Right lobe of liver (tissue), 6 donors: ENCODE measurements around the gene MED20. TPM values are rescaled to one million over a fixed set of nuclear protein-coding genes. Genes with fewer than 3 reads are reported as not detected.

Experiments
- ATAC-seq, 4 donors: fragments of 200-7000 bp; cut with Tn5 transposase; one replicate each; pipeline ENCODE4 v1.9.1; 2020; ENCODE audit warnings: mild to moderate bottlenecking in 4 of 4, moderate library complexity in 4 of 4
- DNase-seq, 3 donors: peaks; one replicate each; pipeline ENCODE4 v3.0.0-alpha.2; 2020
- H3K27ac ChIP-seq, 3 donors: fragments of 200-600 bp; one replicate each; pipeline ENCODE4 v1.8.0; 2022
- H3K27me3 ChIP-seq, 2 donors: fragments of 200-600 bp; one replicate each; pipeline ENCODE4 v1.8.0; 2022
- H3K36me3 ChIP-seq, 4 donors: fragments of 200-600 bp; sonication (generic) in 1 of 4; one replicate each; pipeline versions ENCODE4 v1.5.1 to v1.8.0; 2017 to 2022; ENCODE audit warnings: control low read depth in 1 of 4
- H3K4me1 ChIP-seq, 4 donors: fragments of 200-600 bp; sonication (generic) in 1 of 4; one replicate each; pipeline versions ENCODE4 v1.5.1 to v1.8.0; 2017 to 2022; ENCODE audit warnings: control low read depth in 1 of 4
- H3K4me3 ChIP-seq, 3 donors: fragments of 200-600 bp; one replicate each; pipeline ENCODE4 v1.8.0; 2022
- H3K9me3 ChIP-seq, 4 donors: fragments of 200-600 bp; sonication (generic) in 1 of 4; one replicate each; pipeline versions ENCODE4 v1.5.1 to v1.8.0; 2017 to 2022; ENCODE audit warnings: control low read depth in 1 of 4
- CTCF ChIP-seq, 4 donors: fragments of 200-600 bp in 3 of 4; fragments of 450-650 bp in 1 of 4; IDR thresholded peaks; one replicate each; pipeline versions ENCODE4 v1.5.1 to v1.8.0; 2016 to 2022; ENCODE audit warnings: antibody characterized with exemption in 4 of 4, mild to moderate bottlenecking in 2 of 4
- POLR2A ChIP-seq: fragments of 450-650 bp; IDR thresholded peaks from one replicate; pipeline ENCODE4 v1.6.1; 2017; ENCODE audit warnings: antibody characterized with exemption, mild to moderate bottlenecking
- WGBS: methylation state at CpG from one replicate; pipeline ENCODE4 v1.1.6; 2018; ENCODE audit warnings: low coverage, low lambda C conversion rate; ENCODE audit not compliant: insufficient coverage; ENCODE audit errors: missing lambda C conversion rate; 5-methylcytosine and 5-hydroxymethylcytosine counted together
- intact Hi-C, 2 donors: fragments of 100-400 bp; cut with DNase I; formaldehyde crosslinking; loops; one replicate each; pipeline versions ENCODE4 v1.11.2 to v1.14.1; 2022
- long read RNA-seq: library from polyadenylated mRNA; unstranded; transcript quantifications from one replicate; pipeline ENCODE4 v2.0.0, GENCODE V29; 2019
- total RNA-seq, 6 experiments: library from RNA; depleted of rRNA in 2 of 6; stranded (reverse); fragments of >200 nt in 2 of 6; fragmentation: NEBNext Ultra II Directional in 3 of 6; extraction: Animal tissue kit (Norgen Biotek cat#: 25700) in 3 of 6; gene quantifications; one replicate each; pipeline versions ENCODE4 v1.1.0 to v1.2.4, GENCODE V29; 2016 to 2023
- donor health status: DM: no; HTN: yes; CAD: no.
- donor health status: DM: no; HTN: no; CAD: no.
- donor health status: DM: no; HTN: no; CAD: no.
- donor health status: DM: no; HTN: yes; CAD: no.
- donor health status: DM: no; HTN: yes; CAD: no.

Gene MED20
- 10 to 100 TPM in 1 of 6 experiments, 1 to 10 TPM in 5; 7.2 to 10.8 (median 7.7) TPM for total RNA-seq
- long read RNA-seq = 0 reads

- peaks cover 0 to 29% (median 6%) of the 10 kb centered on the region in 4 donors for H3K4me1 ChIP-seq
- H3K4me3 ChIP-seq = peak within 1 kb of the TSS; percentile 73 to 93 (median 85)
- peaks cover 0 to 6% (median 3%) of the 10 kb centered on the region in 4 donors for H3K36me3 ChIP-seq
- no peaks in the 10 kb centered on the region for H3K9me3 ChIP-seq
- peak within 1 kb of the TSS; percentile 87 to 98 (median 95) for H3K27ac ChIP-seq
- DNase-seq = peak; percentile 92 to 96 (median 94)
- TF ChIP-seq CTCF (IDR thresholded peaks at IDR 0.05) (peak; percentile 97 to 99 (median 98)), POLR2A (peak; percentile 40)
- intact Hi-C loops = loop anchor here (10.0 kb wide), 2 partner anchors 126 to 136 kb away; partner anchors contain the start of genes PRICKLE4 (in 1 of the 2) and TOMM6 (in 1 of the 2)
- under 1% methylated on average over 42 of the region's 55 CpGs for WGBS
- ATAC-seq = peak; percentile 97 to 98 (median 97)
- no peaks in the 10 kb centered on the region for H3K27me3 ChIP-seq
Observed at GRCh38 chr6:41920921-41921711, at the start of gene MED20, which contains the start of gene BYSL. Gene MED20, minus strand, starts transcription at chr6:41921139. Its CDS starts 121 bp downstream, at chr6:41921018. Gene BYSL, plus strand, starts transcription at chr6:41921499. Its CDS starts 64 bp downstream, at chr6:41921563.

GRCh38 chr6:41970436-41970846 lies 49.5 kb upstream of the MED20 start:
- 21% methylated on average over 4 of the region's 4 CpGs for WGBS
- H3K4me3 ChIP-seq = no peak overlapping the region
- H3K4me1 ChIP-seq = no peaks in the 10 kb centered on the region
- no peaks in the 10 kb centered on the region for H3K36me3 ChIP-seq
- H3K27me3 ChIP-seq = no peaks in the 10 kb centered on the region
- H3K9me3 ChIP-seq = no peaks in the 10 kb centered on the region
- ATAC-seq (peak; percentile 65 to 79 (median 74)), DNase-seq (peak in 2 of 3 donors; percentile 36 to 41)
- H3K27ac ChIP-seq = no peak overlapping the region
- intact Hi-C loops = no loop called here
- TF ChIP-seq CTCF (IDR thresholded peaks at IDR 0.05) = no peak
- TF ChIP-seq POLR2A = no peak

- WGBS = 91% methylated on average over 5 of the region's 7 CpGs
- ATAC-seq (no peak), DNase-seq (no peak)
- H3K27ac ChIP-seq = no peak overlapping the region
- no peaks in the 10 kb centered on the region for H3K4me1 ChIP-seq
- H3K36me3 ChIP-seq = no peaks in the 10 kb centered on the region
- TF ChIP-seq POLR2A = no peak
- no peak for TF ChIP-seq CTCF (IDR thresholded peaks at IDR 0.05)
- no peaks in the 10 kb centered on the region for H3K9me3 ChIP-seq
- H3K4me3 ChIP-seq = no peak overlapping the region
- H3K27me3 ChIP-seq = no peaks in the 10 kb centered on the region
- intact Hi-C loops = no loop called here
Observed at GRCh38 chr6:41967312-41968287, 46.7 kb upstream of the MED20 start.

GRCh38 chr6:41966961-41967311 lies 46.0 kb upstream of the MED20 start:
- no peaks in the 10 kb centered on the region for H3K9me3 ChIP-seq
- no peaks in the 10 kb centered on the region for H3K4me1 ChIP-seq
- intact Hi-C loops = no loop called here
- H3K4me3 ChIP-seq = no peak overlapping the region
- TF ChIP-seq CTCF (IDR thresholded peaks at IDR 0.05) (no peak), POLR2A (no peak)
- DNase-seq = no peak
- H3K27ac ChIP-seq = no peak overlapping the region
- no peak for ATAC-seq
- no peaks in the 10 kb centered on the region for H3K36me3 ChIP-seq
- H3K27me3 ChIP-seq = no peaks in the 10 kb centered on the region
- 75% methylated on average over 4 of the region's 4 CpGs for WGBS
